ENCODE measurements around the gene SETBP1. TPM values are rescaled to one million over a fixed set of nuclear protein-coding genes. Genes with fewer than 3 reads are reported as not detected.

Gene SETBP1
- total RNA-seq, 1 donor from 2014 or later, result 12.4 TPM

- Histone ChIP-seq H2AFZ (ENCODE audit: low read depth, low read length) (no peak overlapping the region), H3K36me3 (ENCODE audit: insufficient read depth, low read length) (no peaks in the 10 kb centered on the region), H3K4me1 (ENCODE audit: insufficient read depth, low read length) (no peaks in the 10 kb centered on the region), H3K4me3 (ENCODE audit: insufficient read depth, low read depth, low read length) (no peak overlapping the region), H3K79me2 (ENCODE audit: insufficient read depth, low read length) (no peaks in the 10 kb centered on the region), H3K27me3 (ENCODE audit: insufficient read depth, low read length) (no peaks in the 10 kb centered on the region), H3K9me3 (ENCODE audit: insufficient read depth, low read depth, low read length) (no peaks in the 10 kb centered on the region), H3K4me2 (ENCODE audit: low read length) (no peak overlapping the region), H4K20me1 (ENCODE audit: insufficient read depth, low read length) (no peaks in the 10 kb centered on the region), H3K9ac (ENCODE audit: low read length) (no peak overlapping the region), H3K27ac (ENCODE audit: low read depth, low read length) (no peak overlapping the region)
- FAIRE-seq (no peak), DNase-seq (ENCODE audit: low read depth) (no peak)
- H3K36me3 Mint-ChIP-seq (ENCODE audit: low read depth, unreplicated experiment), result no peaks in the 10 kb centered on the region
- TF ChIP-seq, protein P1, sequence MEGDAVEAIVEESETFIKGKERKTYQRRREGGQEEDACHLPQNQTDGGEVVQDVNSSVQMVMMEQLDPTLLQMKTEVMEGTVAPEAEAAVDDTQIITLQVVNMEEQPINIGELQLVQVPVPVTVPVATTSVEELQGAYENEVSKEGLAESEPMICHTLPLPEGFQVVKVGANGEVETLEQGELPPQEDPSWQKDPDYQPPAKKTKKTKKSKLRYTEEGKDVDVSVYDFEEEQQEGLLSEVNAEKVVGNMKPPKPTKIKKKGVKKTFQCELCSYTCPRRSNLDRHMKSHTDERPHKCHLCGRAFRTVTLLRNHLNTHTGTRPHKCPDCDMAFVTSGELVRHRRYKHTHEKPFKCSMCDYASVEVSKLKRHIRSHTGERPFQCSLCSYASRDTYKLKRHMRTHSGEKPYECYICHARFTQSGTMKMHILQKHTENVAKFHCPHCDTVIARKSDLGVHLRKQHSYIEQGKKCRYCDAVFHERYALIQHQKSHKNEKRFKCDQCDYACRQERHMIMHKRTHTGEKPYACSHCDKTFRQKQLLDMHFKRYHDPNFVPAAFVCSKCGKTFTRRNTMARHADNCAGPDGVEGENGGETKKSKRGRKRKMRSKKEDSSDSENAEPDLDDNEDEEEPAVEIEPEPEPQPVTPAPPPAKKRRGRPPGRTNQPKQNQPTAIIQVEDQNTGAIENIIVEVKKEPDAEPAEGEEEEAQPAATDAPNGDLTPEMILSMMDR (IDR thresholded peaks at IDR 0.05; ENCODE audit: insufficient read depth, low read depth, low read length), result no peak
- no peak for TF ChIP-seq EZH2 (IDR thresholded peaks at IDR 0.05; ENCODE audit: insufficient read depth, low read length)
- H3K4me3 Mint-ChIP-seq (ENCODE audit: unreplicated experiment), result no peak overlapping the region
- H3K9me3 Mint-ChIP-seq (ENCODE audit: unreplicated experiment), result no peaks in the 10 kb centered on the region
- H3K27me3 Mint-ChIP-seq (ENCODE audit: low read depth, unreplicated experiment), result no peaks in the 10 kb centered on the region
- peaks cover 8% of the 10 kb centered on the region for H3K4me1 Mint-ChIP-seq (ENCODE audit: low read depth, unreplicated experiment)
- H3K27ac Mint-ChIP-seq (ENCODE audit: unreplicated experiment), result no peak overlapping the region
Observed at GRCh38 chr18:44904768-44905167, 224.1 kb downstream of the SETBP1 start.

- Mint-ChIP-seq H3K27me3 (ENCODE audit: low read depth, unreplicated experiment) (no peaks in the 10 kb centered on the region), H3K27ac (ENCODE audit: unreplicated experiment) (no peak overlapping the region), H3K4me1 (ENCODE audit: low read depth, unreplicated experiment) (peaks cover 10% of the 10 kb centered on the region), H3K4me3 (ENCODE audit: unreplicated experiment) (no peak overlapping the region), H3K36me3 (ENCODE audit: low read depth, unreplicated experiment) (no peaks in the 10 kb centered on the region), H3K9me3 (ENCODE audit: unreplicated experiment) (no peaks in the 10 kb centered on the region)
- Histone ChIP-seq H4K20me1 (ENCODE audit: insufficient read depth, low read length) (no peaks in the 10 kb centered on the region), H3K36me3 (ENCODE audit: insufficient read depth, low read length) (no peaks in the 10 kb centered on the region), H3K9me3 (ENCODE audit: insufficient read depth, low read depth, low read length) (no peaks in the 10 kb centered on the region), H3K4me3 (ENCODE audit: insufficient read depth, low read depth, low read length) (no peak overlapping the region), H2AFZ (ENCODE audit: low read depth, low read length) (no peak overlapping the region), H3K27me3 (ENCODE audit: insufficient read depth, low read length) (no peaks in the 10 kb centered on the region), H3K27ac (ENCODE audit: low read depth, low read length) (no peak overlapping the region), H3K4me2 (ENCODE audit: low read length) (no peak overlapping the region), H3K79me2 (ENCODE audit: insufficient read depth, low read length) (no peaks in the 10 kb centered on the region), H3K9ac (ENCODE audit: low read length) (no peak overlapping the region), H3K4me1 (ENCODE audit: insufficient read depth, low read length) (no peaks in the 10 kb centered on the region)
- FAIRE-seq (no peak), DNase-seq (ENCODE audit: low read depth) (no peak)
- TF ChIP-seq, protein P1 (IDR thresholded peaks at IDR 0.05; ENCODE audit: insufficient read depth, low read depth, low read length), result no peak
- TF ChIP-seq EZH2 (IDR thresholded peaks at IDR 0.05; ENCODE audit: insufficient read depth, low read length), result no peak
Observed at GRCh38 chr18:44909191-44909719, 228.6 kb downstream of the SETBP1 start.

DNA sequence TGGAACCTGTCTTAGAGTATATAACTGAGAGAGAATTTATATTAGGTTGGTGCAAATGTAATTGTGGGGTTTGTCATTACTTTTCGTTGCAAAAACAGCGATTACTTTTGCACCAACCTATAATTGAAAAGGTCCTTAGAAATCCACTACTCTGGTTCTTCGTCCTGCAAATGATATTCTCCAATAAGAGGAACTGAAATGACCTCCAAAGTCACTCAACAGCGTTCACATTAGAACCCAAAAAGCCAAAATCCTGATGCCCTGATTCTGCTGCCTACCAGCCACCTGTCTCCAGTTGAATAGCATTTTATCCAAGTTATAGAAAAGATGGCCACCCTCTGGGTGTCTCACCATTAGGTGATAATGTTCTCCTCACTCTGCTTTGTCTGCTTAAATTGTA, 230.6 kb downstream of the SETBP1 start:
- Mint-ChIP-seq H3K27me3 (ENCODE audit: low read depth, unreplicated experiment) (no peaks in the 10 kb centered on the region), H3K4me1 (ENCODE audit: low read depth, unreplicated experiment) (peaks cover 15% of the 10 kb centered on the region), H3K4me3 (ENCODE audit: unreplicated experiment) (no peak overlapping the region), H3K27ac (ENCODE audit: unreplicated experiment) (no peak overlapping the region), H3K36me3 (ENCODE audit: low read depth, unreplicated experiment) (no peaks in the 10 kb centered on the region), H3K9me3 (ENCODE audit: unreplicated experiment) (no peaks in the 10 kb centered on the region)
- Histone ChIP-seq H3K4me1 (ENCODE audit: insufficient read depth, low read length) (no peaks in the 10 kb centered on the region), H3K9ac (ENCODE audit: low read length) (no peak overlapping the region), H3K27ac (ENCODE audit: low read depth, low read length) (no peak overlapping the region), H2AFZ (ENCODE audit: low read depth, low read length) (no peak overlapping the region), H3K27me3 (ENCODE audit: insufficient read depth, low read length) (no peaks in the 10 kb centered on the region), H3K36me3 (ENCODE audit: insufficient read depth, low read length) (no peaks in the 10 kb centered on the region), H3K9me3 (ENCODE audit: insufficient read depth, low read depth, low read length) (no peaks in the 10 kb centered on the region), H3K4me2 (ENCODE audit: low read length) (no peak overlapping the region), H3K79me2 (ENCODE audit: insufficient read depth, low read length) (no peaks in the 10 kb centered on the region), H4K20me1 (ENCODE audit: insufficient read depth, low read length) (no peaks in the 10 kb centered on the region), H3K4me3 (ENCODE audit: insufficient read depth, low read depth, low read length) (no peak overlapping the region)
- TF ChIP-seq, protein P1 (IDR thresholded peaks at IDR 0.05; ENCODE audit: insufficient read depth, low read depth, low read length), result no peak
- TF ChIP-seq EZH2 (IDR thresholded peaks at IDR 0.05; ENCODE audit: insufficient read depth, low read length), result no peak
- no peak for DNase-seq (ENCODE audit: low read depth)
- no peak for FAIRE-seq

Data from astrocyte (in vitro differentiated cells and primary cell).